H9 (cell line): ENCODE data around the gene NPY1R. TPM values are rescaled to one million over a fixed set of nuclear protein-coding genes. Genes with fewer than 3 reads are reported as not detected.

Experiments used
- DNase-seq: peaks from one replicate; pipeline ENCODE4 v3.0.0-alpha.2; 2017
- H2AFZ ChIP-seq: one replicate; pipeline ENCODE4 v1.6.1; 2013; ENCODE audit warnings: mild to moderate bottlenecking, low read length, control low read depth, moderate library complexity
- H2AK5ac ChIP-seq: 2 replicates; pipeline ENCODE4 v1.6.1; 2013; ENCODE audit warnings: low read length, control low read depth, mixed read lengths; ENCODE audit not compliant: insufficient read length
- H2BK120ac ChIP-seq: one replicate; pipeline ENCODE4 v1.6.1; 2013; ENCODE audit warnings: low read depth, mild to moderate bottlenecking, low read length, control low read depth, inconsistent platforms; ENCODE audit not compliant: poor library complexity, severe bottlenecking
- H2BK12ac ChIP-seq: 2 replicates; pipeline ENCODE4 v1.6.1; 2013; ENCODE audit warnings: low read length, control low read depth, mixed read lengths, low read depth; ENCODE audit not compliant: insufficient read length
- H2BK15ac ChIP-seq: 2 replicates; pipeline ENCODE4 v1.6.1; 2013; ENCODE audit warnings: low read depth, low read length, control low read depth
- H2BK20ac ChIP-seq: one replicate; pipeline ENCODE4 v1.6.1; 2013; ENCODE audit warnings: low read depth, mild to moderate bottlenecking, low read length, control low read depth, inconsistent platforms; ENCODE audit not compliant: poor library complexity, severe bottlenecking
- H2BK5ac ChIP-seq: 2 replicates; pipeline ENCODE4 v1.6.1; 2013; ENCODE audit warnings: low read length, control low read depth, mixed read lengths; ENCODE audit not compliant: insufficient read length
- H3K14ac ChIP-seq: 2 replicates; pipeline ENCODE4 v1.6.1; 2013; ENCODE audit warnings: low read length, control low read depth; ENCODE audit not compliant: insufficient read depth
- H3K18ac ChIP-seq: 2 replicates; pipeline ENCODE4 v1.6.1; 2013; ENCODE audit warnings: low read depth, mild to moderate bottlenecking, mixed read lengths, low read length, control low read depth; ENCODE audit not compliant: insufficient read length
- H3K23ac ChIP-seq: 2 replicates; pipeline ENCODE4 v1.6.1; 2013; ENCODE audit warnings: low read length, control low read depth, mixed read lengths, low read depth; ENCODE audit not compliant: insufficient read length
- H3K23me2 ChIP-seq: 2 replicates; pipeline ENCODE4 v1.6.1; 2013; ENCODE audit warnings: low read depth, mild to moderate bottlenecking, mixed read lengths, low read length, control low read depth; ENCODE audit not compliant: insufficient read length, poor library complexity, severe bottlenecking
- H3K27ac ChIP-seq: 2 replicates; pipeline ENCODE4 v1.5.1; 2013; ENCODE audit warnings: low read length, control low read depth, mixed read lengths, low read depth; ENCODE audit not compliant: insufficient read length
- H3K27me3 ChIP-seq: 2 replicates; pipeline ENCODE4 v1.6.1; 2013; ENCODE audit warnings: low read length, control low read depth, inconsistent platforms; ENCODE audit not compliant: insufficient read depth
- H3K4ac ChIP-seq: 2 replicates; pipeline ENCODE4 v1.6.1; 2013; ENCODE audit warnings: low read depth, mild to moderate bottlenecking, control low read depth, inconsistent platforms, low read length, moderate library complexity
- H3K4me1 ChIP-seq: 2 replicates; pipeline ENCODE4 v1.6.1; 2013; ENCODE audit warnings: low read length, control low read depth, inconsistent platforms; ENCODE audit not compliant: insufficient read depth
- H3K4me2 ChIP-seq: 2 replicates; pipeline ENCODE4 v1.6.1; 2013; ENCODE audit warnings: low read length, control low read depth, mixed read lengths; ENCODE audit not compliant: insufficient read length, insufficient read depth
- H3K56ac ChIP-seq: 2 replicates; pipeline ENCODE4 v1.6.1; 2013; ENCODE audit warnings: low read depth, mild to moderate bottlenecking, mixed read lengths, low read length, control low read depth; ENCODE audit not compliant: insufficient read length
- H3K79me1 ChIP-seq: 2 replicates; pipeline ENCODE4 v1.6.1; 2013; ENCODE audit warnings: low read depth, mild to moderate bottlenecking, moderate library complexity, low read length, control low read depth, inconsistent platforms; ENCODE audit not compliant: insufficient read depth, poor library complexity, severe bottlenecking
- H3K79me2 ChIP-seq: 2 replicates; pipeline ENCODE4 v1.6.1; 2013; ENCODE audit warnings: low read length, control low read depth, inconsistent platforms; ENCODE audit not compliant: insufficient read depth
- H3K9ac ChIP-seq: 2 replicates; pipeline ENCODE4 v1.6.1; 2013; ENCODE audit warnings: low read length, control low read depth, mixed read lengths; ENCODE audit not compliant: insufficient read length; ENCODE audit errors: extremely low read depth
- H3K9me3 ChIP-seq: one replicate; pipeline ENCODE4 v1.6.1; 2013; ENCODE audit warnings: low read depth, low read length, inconsistent platforms; ENCODE audit not compliant: control insufficient read depth
- H3T11ph ChIP-seq: one replicate; pipeline ENCODE4 v1.6.1; 2013; ENCODE audit warnings: mild to moderate bottlenecking, low read length, control low read depth, inconsistent platforms
- H4K20me1 ChIP-seq: one replicate; pipeline ENCODE4 v1.6.1; 2013; ENCODE audit not compliant: control insufficient read depth, insufficient read length, insufficient read depth
- H4K5ac ChIP-seq: 2 replicates; pipeline ENCODE4 v1.6.1; 2013; ENCODE audit warnings: low read depth, mild to moderate bottlenecking, mixed read lengths, low read length, control low read depth; ENCODE audit not compliant: insufficient read length
- H4K8ac ChIP-seq: replicated peaks from 2 replicates; pipeline ENCODE4 v1.6.1; 2013; ENCODE audit warnings: low read length, control low read depth, mixed read lengths, low read depth; ENCODE audit not compliant: insufficient read length
- H4K91ac ChIP-seq: 2 replicates; pipeline ENCODE4 v1.6.1; 2013; ENCODE audit warnings: low read depth, mild to moderate bottlenecking, moderate library complexity, mixed read lengths, low read length, control low read depth; ENCODE audit not compliant: insufficient read length
- H3K27ac Mint-ChIP-seq, 3 experiments: 2 replicates in 2 of 3; 3 replicates in 1 of 3; pipeline ENCODE4 v1.8.0; 2020 to 2021; ENCODE audit warnings: mixed read lengths in 3 of 3, mild to moderate bottlenecking in 1 of 3, moderate library complexity in 1 of 3
- H3K27me3 Mint-ChIP-seq: 2 replicates; pipeline ENCODE4 v1.8.0; 2021; ENCODE audit warnings: low read depth, mild to moderate bottlenecking, moderate library complexity, mixed read lengths
- H3K36me3 Mint-ChIP-seq, 3 experiments: 2 replicates in 2 of 3; 3 replicates in 1 of 3; pipeline ENCODE4 v1.8.0; 2020 to 2021; ENCODE audit warnings: low read depth in 3 of 3, mixed read lengths in 3 of 3; ENCODE audit not compliant: insufficient read depth in 1 of 3
- H3K4me1 Mint-ChIP-seq, 2 experiments: 2 replicates each; pipeline ENCODE4 v1.8.0; 2020; ENCODE audit warnings: mixed read lengths in 2 of 2
- H3K4me3 Mint-ChIP-seq, 2 experiments: 2 replicates in 1 of 2; 3 replicates in 1 of 2; pipeline ENCODE4 v1.8.0; 2020 to 2021; ENCODE audit warnings: mild to moderate bottlenecking in 2 of 2, mixed read lengths in 2 of 2, moderate library complexity in 1 of 2
- H3K9me3 Mint-ChIP-seq, 2 experiments: 2 replicates in 1 of 2; 3 replicates in 1 of 2; pipeline ENCODE4 v1.8.0; 2020; ENCODE audit warnings: mild to moderate bottlenecking in 2 of 2, mixed read lengths in 2 of 2, moderate library complexity in 1 of 2
- CTCF ChIP-seq: fragments of 200-600 bp; sonication (generic); conservative IDR thresholded peaks from 3 replicates; pipeline ENCODE4 v1.8.0; 2021; ENCODE audit warnings: antibody characterized with exemption, mild to moderate bottlenecking
- WGBS: extraction: QIAGEN DNeasy Blood & Tissue Kit; methylation state at CpG from one replicate; pipeline ENCODE4 v1.1.7; 2013; ENCODE audit warnings: missing lambda C conversion rate, low lambda C conversion rate, mixed read lengths; ENCODE audit not compliant: insufficient read length; ENCODE audit errors: extremely low coverage; 5-methylcytosine and 5-hydroxymethylcytosine counted together
- total RNA-seq: library from RNA; stranded (reverse); gene quantifications from 2 replicates; pipeline ENCODE4 v1.2.1, GENCODE V29; 2021

NPY1R gene
- total RNA-seq, 1 experiment from 2014 or later = 27.3 TPM

DNA sequence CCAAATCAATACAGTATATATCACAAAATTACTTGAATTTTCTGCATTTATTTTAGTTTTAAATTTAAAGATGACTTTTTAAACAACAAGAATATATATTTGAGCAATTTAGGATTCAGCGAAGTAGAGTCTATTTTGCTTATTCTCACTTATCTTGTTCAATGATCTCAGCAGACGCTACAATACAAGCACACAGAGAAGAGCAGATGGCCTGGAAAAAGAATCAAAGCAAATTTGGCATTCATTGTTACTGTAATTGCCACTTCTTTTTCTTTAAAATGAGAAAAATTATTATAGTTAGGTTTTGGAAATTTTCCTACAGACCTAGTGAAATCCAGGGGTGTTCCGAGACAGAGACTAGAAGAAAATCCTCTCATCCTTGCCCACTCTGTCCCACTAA is 57.5 kb downstream of the NPY1R start:
- no peak overlapping the region for H3K27ac Mint-ChIP-seq
- no peak overlapping the region for H2BK5ac ChIP-seq
- no peak overlapping the region for H2BK12ac ChIP-seq
- H3K36me3 Mint-ChIP-seq = no peaks in the 10 kb centered on the region
- H3K56ac ChIP-seq = no peak overlapping the region
- no peak for TF ChIP-seq CTCF
- no peak overlapping the region for H2BK15ac ChIP-seq
- H3T11ph ChIP-seq = no peak overlapping the region
- no peak overlapping the region for H4K5ac ChIP-seq
- no peaks in the 10 kb centered on the region for H3K23me2 ChIP-seq
- no peak overlapping the region for H3K18ac ChIP-seq
- no peak overlapping the region for H3K4me2 ChIP-seq
- H3K14ac ChIP-seq = no peak overlapping the region
- no peak overlapping the region for H4K8ac ChIP-seq
- H4K91ac ChIP-seq = no peak overlapping the region
- no peak for DNase-seq
- no peaks in the 10 kb centered on the region for H3K9me3 Mint-ChIP-seq
- H3K4ac ChIP-seq = no peak overlapping the region
- no peak overlapping the region for H3K23ac ChIP-seq
- H3K9me3 ChIP-seq = no peaks in the 10 kb centered on the region
- H3K27me3 ChIP-seq = no peaks in the 10 kb centered on the region
- H2AK5ac ChIP-seq = no peak overlapping the region
- no peaks in the 10 kb centered on the region for H4K20me1 ChIP-seq
- no peak overlapping the region for H3K27ac ChIP-seq
- H3K4me1 Mint-ChIP-seq = peaks cover 3 to 11% of the 10 kb centered on the region in 2 experiments
- no peaks in the 10 kb centered on the region for H3K4me1 ChIP-seq
- H3K4me3 Mint-ChIP-seq = no peak overlapping the region
- H2BK20ac ChIP-seq = no peak overlapping the region
- no peak overlapping the region for H2AFZ ChIP-seq
- no CpG with 5 or more reads among the region's 3 CpGs for WGBS
- H3K79me1 ChIP-seq = no peaks in the 10 kb centered on the region
- no peak overlapping the region for H2BK120ac ChIP-seq
- no peaks in the 10 kb centered on the region for H3K79me2 ChIP-seq
- H3K27me3 Mint-ChIP-seq = no peaks in the 10 kb centered on the region; the same call in 1 of the 2 replicates
- H3K9ac ChIP-seq = no peak overlapping the region

Other genes starting within 250 kb of the NPY1R start
- gene NAF1, start 165.7 kb downstream of the NPY1R start, total RNA-seq = 44.0 and 44.7 TPM in 2 replicates
- gene NPY5R, start 11.3 kb upstream of the NPY1R start, total RNA-seq = 4.2 and 5.7 TPM in 2 replicates
- gene TKTL2, start 141.2 kb upstream of the NPY1R start, total RNA-seq = not detected in 2 replicates
- 60.1 and 61.3 TPM in 2 replicates for gene TMA16, start 162.1 kb upstream of the NPY1R start, total RNA-seq